Stomach (tissue), 9 donors: Measurements from ENCODE around the gene CGREF1. TPM values are rescaled to one million over a fixed set of nuclear protein-coding genes. Genes with fewer than 3 reads are reported as not detected.

Source experiments
- DNase-seq, 2 donors: peaks; one replicate each; pipeline versions ENCODE4 v3.0.0 to v3.0.0-alpha.2; 2013 to 2019
- H3K27ac ChIP-seq, 5 donors: fragments of 200-600 bp in 4 of 5; sonication (generic) in 4 of 5; one replicate each; pipeline ENCODE4 v1.5.1; 2013 to 2019; ENCODE audit warnings: mild to moderate bottlenecking in 1 of 5, moderate library complexity in 1 of 5
- H3K27me3 ChIP-seq, 3 donors: fragments of 200-600 bp; sonication (generic); one replicate each; pipeline ENCODE4 v1.5.1; 2017 to 2019; ENCODE audit warnings: mixed run types in 1 of 3
- H3K36me3 ChIP-seq, 4 donors: fragments of 200-600 bp; sonication (generic); 1 replicate in 3 of 4; 2 replicates in 1 of 4; pipeline ENCODE4 v1.5.1; 2016 to 2019
- H3K4me1 ChIP-seq, 4 donors: fragments of 200-600 bp; sonication (generic); one replicate each; pipeline ENCODE4 v1.5.1; 2016 to 2019
- H3K4me3 ChIP-seq, 4 donors: fragments of 200-600 bp; sonication (generic) in 3 of 4; one replicate each; pipeline ENCODE4 v1.5.1; 2016 to 2019; ENCODE audit warnings: mild to moderate bottlenecking in 1 of 4
- H3K9me3 ChIP-seq, 4 donors: fragments of 200-600 bp; sonication (generic); one replicate each; pipeline ENCODE4 v1.5.1; 2016 to 2019
- EP300 ChIP-seq: sonication (generic); formaldehyde crosslinking; IDR thresholded peaks from one replicate; pipeline ENCODE4 v1.6.1; 2017; ENCODE audit warnings: antibody characterized with exemption
- POLR2A ChIP-seq, 4 donors: fragments of 450-650 bp; IDR thresholded peaks; one replicate each; pipeline ENCODE4 v1.6.1; 2016; ENCODE audit warnings: antibody characterized with exemption in 4 of 4, control low read depth in 2 of 4, mild to moderate bottlenecking in 1 of 4, moderate library complexity in 1 of 4
- POLR2AphosphoS5 ChIP-seq, 3 donors: sonication (generic); formaldehyde crosslinking; IDR thresholded peaks; one replicate each; pipeline ENCODE4 v1.6.1; 2016; ENCODE audit warnings: antibody characterized with exemption in 3 of 3
- WGBS, 5 donors: extraction: QIAGEN DNeasy Blood & Tissue Kit in 3 of 5; methylation state at CpG; one replicate each; pipeline versions ENCODE4 v1.1.5 to v1.1.7; 2013 to 2018; 5-methylcytosine and 5-hydroxymethylcytosine counted together
- intact Hi-C: fragments of 100-400 bp; cut with DNase I; formaldehyde crosslinking; loops from one replicate; pipeline ENCODE4 v1.15.1; 2023; ENCODE audit warnings: low total_unique reads
- polyA plus RNA-seq, 3 donors: library from polyadenylated mRNA; stranded (reverse); fragments of 200-250 nt; gene quantifications; one replicate each; pipeline ENCODE4 v1.2.3, GENCODE V29; 2013
- total RNA-seq, 5 donors: library from RNA; depleted of rRNA; stranded (reverse); fragments of >200 nt; gene quantifications; one replicate each; pipeline versions ENCODE4 v1.1.0 to v1.2.3, GENCODE V29; 2014 to 2016
- TF ChIP-seq, protein P1 (sequence below), 7 experiments: fragments of 450-650 bp in 4 of 7; fragments of 200-600 bp in 3 of 7; sonication (generic) in 3 of 7; IDR thresholded peaks; one replicate each; pipeline ENCODE4 v1.5.1; 2016 to 2019; ENCODE audit warnings: antibody characterized with exemption in 7 of 7, control low read depth in 2 of 7, mild to moderate bottlenecking in 1 of 7
- donor health status: healthy with polysubstance abuse.
- donor health status: Bipolar disorder and iron deficiency.
- donor health status: healthy.

The CGREF1 gene
- total and polyA plus RNA-seq, 8 donors = 1.4 to 4.1 (median 2.5) TPM; not detected in 2

DNA sequence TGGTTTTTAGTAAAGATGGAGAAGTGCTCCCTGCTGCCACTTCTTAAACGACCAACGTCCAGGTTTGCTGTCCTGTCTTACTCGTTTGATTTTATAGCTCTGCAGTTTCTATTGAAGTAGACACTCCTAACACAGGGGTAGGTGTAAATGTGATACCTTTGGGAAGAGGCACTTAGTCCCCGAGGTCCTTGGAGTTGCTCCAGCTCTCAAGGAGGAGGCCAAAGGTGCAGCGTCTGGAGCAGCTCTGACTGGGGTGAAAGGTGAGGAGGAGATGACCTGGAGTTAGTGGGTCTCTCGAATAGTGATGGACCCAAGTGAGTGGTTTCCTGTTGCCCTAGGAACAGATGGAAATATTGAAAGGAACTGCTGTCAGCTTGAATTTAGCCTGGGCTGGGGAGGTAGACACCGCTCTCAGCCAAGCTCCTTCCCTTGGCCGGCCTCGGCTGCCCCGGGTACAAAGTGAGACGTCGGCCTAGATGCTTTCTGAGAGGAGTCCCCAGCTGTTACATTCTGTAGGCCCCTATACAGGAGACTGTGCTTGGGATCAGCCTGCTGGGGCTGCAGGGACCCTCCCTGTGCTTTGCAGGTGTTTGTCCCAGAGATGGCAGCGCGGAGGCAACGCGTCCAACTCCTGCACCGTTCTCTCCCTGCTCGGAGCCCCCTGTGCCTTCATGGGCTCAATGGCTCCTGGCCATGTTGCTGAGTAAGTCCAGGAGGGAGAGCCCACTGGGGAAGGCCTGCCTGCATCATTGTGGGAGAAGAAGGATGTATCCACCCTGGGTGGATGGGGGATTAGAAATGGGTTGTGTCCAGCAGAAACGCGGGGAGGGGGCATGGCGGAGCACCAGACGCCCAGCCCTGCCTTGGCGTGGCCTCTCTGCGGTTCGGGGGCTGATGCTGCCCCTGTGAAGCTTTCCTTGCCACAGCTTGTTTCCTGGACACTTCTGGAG is 26.9 kb downstream of the CGREF1 start:
- Histone ChIP-seq H3K4me3 (no peak overlapping the region), H3K36me3 (peaks cover 0 to 18% (median 0%) of the 10 kb centered on the region in 4 donors), H3K27ac (no peak overlapping the region), H3K4me1 (peaks cover 5 to 41% (median 23%) of the 10 kb centered on the region in 4 donors), H3K27me3 (no peaks in the 10 kb centered on the region), H3K9me3 (no peaks in the 10 kb centered on the region)
- TF ChIP-seq POLR2A (IDR thresholded peaks at IDR 0.05) (no peak), EP300 (no peak), POLR2AphosphoS5 (IDR thresholded peaks at IDR 0.05) (no peak)
- TF ChIP-seq, protein P1, sequence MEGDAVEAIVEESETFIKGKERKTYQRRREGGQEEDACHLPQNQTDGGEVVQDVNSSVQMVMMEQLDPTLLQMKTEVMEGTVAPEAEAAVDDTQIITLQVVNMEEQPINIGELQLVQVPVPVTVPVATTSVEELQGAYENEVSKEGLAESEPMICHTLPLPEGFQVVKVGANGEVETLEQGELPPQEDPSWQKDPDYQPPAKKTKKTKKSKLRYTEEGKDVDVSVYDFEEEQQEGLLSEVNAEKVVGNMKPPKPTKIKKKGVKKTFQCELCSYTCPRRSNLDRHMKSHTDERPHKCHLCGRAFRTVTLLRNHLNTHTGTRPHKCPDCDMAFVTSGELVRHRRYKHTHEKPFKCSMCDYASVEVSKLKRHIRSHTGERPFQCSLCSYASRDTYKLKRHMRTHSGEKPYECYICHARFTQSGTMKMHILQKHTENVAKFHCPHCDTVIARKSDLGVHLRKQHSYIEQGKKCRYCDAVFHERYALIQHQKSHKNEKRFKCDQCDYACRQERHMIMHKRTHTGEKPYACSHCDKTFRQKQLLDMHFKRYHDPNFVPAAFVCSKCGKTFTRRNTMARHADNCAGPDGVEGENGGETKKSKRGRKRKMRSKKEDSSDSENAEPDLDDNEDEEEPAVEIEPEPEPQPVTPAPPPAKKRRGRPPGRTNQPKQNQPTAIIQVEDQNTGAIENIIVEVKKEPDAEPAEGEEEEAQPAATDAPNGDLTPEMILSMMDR (IDR thresholded peaks at IDR 0.05) = no peak
- intact Hi-C loops = no loop called here
- 73 to 85% (median 80%) methylated on average over 12 to 25 of the region's 25 CpGs for whole genome bisulfite sequencing, 5 donors
- no peak for DNase-seq

DNA sequence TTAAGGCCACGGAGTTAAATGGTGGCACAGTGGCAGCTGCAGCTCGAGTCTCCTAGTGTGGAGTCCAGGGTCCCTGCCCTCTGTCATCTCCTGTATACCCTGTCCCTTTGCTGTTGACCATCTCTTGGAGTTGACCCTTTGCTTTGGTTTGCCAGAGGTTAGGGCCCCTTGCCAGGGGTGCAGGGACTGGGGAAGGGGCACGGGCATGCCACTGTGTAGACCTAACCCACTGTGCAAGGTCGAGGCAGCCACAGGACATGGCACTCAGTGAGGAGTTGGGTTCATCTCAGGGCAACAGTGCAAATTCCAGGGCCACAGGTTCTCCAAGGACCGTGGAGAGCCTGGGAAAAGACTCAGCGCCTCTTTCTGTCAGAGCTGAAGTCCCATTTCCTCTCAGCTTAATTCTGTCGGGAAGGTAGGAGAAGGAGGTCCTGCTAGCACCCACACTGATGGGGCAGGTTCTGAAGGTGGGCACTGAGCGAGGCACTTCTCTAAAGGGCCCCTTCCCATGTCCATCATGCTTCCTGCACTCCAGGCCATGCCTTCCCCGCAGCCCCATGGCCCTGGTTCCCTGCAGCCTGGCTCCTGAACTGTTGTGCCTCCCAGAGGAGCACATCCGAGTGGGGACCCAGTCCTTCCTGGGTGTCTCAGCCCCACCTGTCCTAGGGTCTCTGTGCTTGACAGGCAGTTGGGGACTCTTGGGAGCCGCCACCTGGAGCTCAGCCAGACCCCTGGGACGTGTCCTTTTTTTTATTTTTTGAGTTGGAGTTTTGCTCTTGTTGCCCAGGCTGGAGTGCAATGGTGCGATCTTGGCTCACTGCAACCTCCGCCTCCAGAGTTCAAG is 29.6 kb downstream of the CGREF1 start:
- H3K36me3 ChIP-seq = peaks cover 0 to 12% (median 0%) of the 10 kb centered on the region in 4 donors
- intact Hi-C loops = loop anchor here (10.0 kb wide), 1 partner anchor 55 kb away; the partner anchor contains the start of gene TMEM214
- peaks cover 21 to 51% (median 29%) of the 10 kb centered on the region in 4 donors for H3K4me1 ChIP-seq
- no peak overlapping the region for H3K27ac ChIP-seq
- TF ChIP-seq POLR2AphosphoS5 (IDR thresholded peaks at IDR 0.05) (no peak), EP300 (no peak), POLR2A (IDR thresholded peaks at IDR 0.05) (no peak)
- TF ChIP-seq, protein P1 (IDR thresholded peaks at IDR 0.05) = no peak
- H3K9me3 ChIP-seq = no peaks in the 10 kb centered on the region
- H3K4me3 ChIP-seq = no peak overlapping the region
- WGBS, 5 donors = 88 to 93% (median 91%) methylated on average over 11 to 14 of the region's 14 CpGs
- H3K27me3 ChIP-seq = no peaks in the 10 kb centered on the region
- DNase-seq = no peak

DNA sequence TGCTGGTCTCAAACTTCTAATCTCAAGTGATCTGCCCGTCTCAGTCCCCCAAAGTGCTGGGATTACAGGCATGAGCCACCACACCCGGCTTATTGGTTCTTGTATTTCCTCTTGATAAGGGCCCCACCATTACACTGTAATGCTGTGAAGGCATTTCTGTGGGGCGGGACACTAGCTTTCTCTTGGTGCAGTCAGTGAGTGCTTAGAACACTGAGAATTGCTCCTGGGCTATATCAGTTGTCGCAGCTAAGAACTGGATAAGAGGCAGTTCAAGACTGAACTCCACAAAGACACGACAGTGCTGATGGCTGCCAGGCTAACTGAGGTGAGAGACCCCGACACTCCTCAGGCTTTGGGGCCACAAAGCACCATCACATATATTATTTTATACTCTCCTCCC is 30.3 kb downstream of the CGREF1 start:
- Histone ChIP-seq H3K27ac (no peak overlapping the region), H3K36me3 (peaks cover 0 to 6% (median 0%) of the 10 kb centered on the region in 4 donors), H3K9me3 (no peaks in the 10 kb centered on the region), H3K27me3 (no peaks in the 10 kb centered on the region), H3K4me3 (no peak overlapping the region), H3K4me1 (peaks cover 21 to 58% (median 35%) of the 10 kb centered on the region in 4 donors)
- TF ChIP-seq POLR2A (IDR thresholded peaks at IDR 0.05) (no peak), POLR2AphosphoS5 (IDR thresholded peaks at IDR 0.05) (no peak), EP300 (no peak)
- TF ChIP-seq, protein P1 (IDR thresholded peaks at IDR 0.05) = no peak
- WGBS, 5 donors = 65 to 84% (median 73%) methylated on average over 5 to 6 of the region's 6 CpGs
- intact Hi-C loops = loop anchor here (10.0 kb wide), 1 partner anchor 54 kb away; the partner anchor contains the start of gene TMEM214
- no peak for DNase-seq
